Duodenal mucosa (tissue), 2 donors: ENCODE results near the gene CFAP251.

Experiments
- H3K27ac ChIP-seq: one replicate; pipeline ENCODE4 v1.7.0; 2013; ENCODE audit warnings: low read depth, low read length
- H3K27me3 ChIP-seq, 2 donors: one replicate each; pipeline ENCODE4 v1.7.0; 2013; ENCODE audit warnings: low read length in 2 of 2, control low read depth in 1 of 2; ENCODE audit not compliant: insufficient read depth in 2 of 2, control insufficient read depth in 1 of 2
- H3K36me3 ChIP-seq, 2 donors: one replicate each; pipeline ENCODE4 v1.7.0; 2013; ENCODE audit warnings: low read length in 2 of 2, control low read depth in 1 of 2; ENCODE audit not compliant: insufficient read depth in 2 of 2, control insufficient read depth in 1 of 2
- H3K4me1 ChIP-seq, 2 donors: one replicate each; pipeline ENCODE4 v1.7.0; 2013; ENCODE audit warnings: low read length in 2 of 2, control low read depth in 1 of 2; ENCODE audit not compliant: insufficient read depth in 2 of 2, control insufficient read depth in 1 of 2
- H3K4me3 ChIP-seq, 2 donors: one replicate each; pipeline ENCODE4 v1.7.0; 2013; ENCODE audit warnings: low read length in 2 of 2, low read depth in 1 of 2
- H3K9ac ChIP-seq, 2 donors: one replicate each; pipeline ENCODE4 v1.7.0; 2013; ENCODE audit warnings: low read length in 2 of 2, low read depth in 1 of 2
- H3K9me3 ChIP-seq, 2 donors: one replicate each; pipeline ENCODE4 v1.7.0; 2013; ENCODE audit warnings: low read length in 2 of 2, control low read depth in 1 of 2; ENCODE audit not compliant: control insufficient read depth in 1 of 2

Gene CFAP251

DNA sequence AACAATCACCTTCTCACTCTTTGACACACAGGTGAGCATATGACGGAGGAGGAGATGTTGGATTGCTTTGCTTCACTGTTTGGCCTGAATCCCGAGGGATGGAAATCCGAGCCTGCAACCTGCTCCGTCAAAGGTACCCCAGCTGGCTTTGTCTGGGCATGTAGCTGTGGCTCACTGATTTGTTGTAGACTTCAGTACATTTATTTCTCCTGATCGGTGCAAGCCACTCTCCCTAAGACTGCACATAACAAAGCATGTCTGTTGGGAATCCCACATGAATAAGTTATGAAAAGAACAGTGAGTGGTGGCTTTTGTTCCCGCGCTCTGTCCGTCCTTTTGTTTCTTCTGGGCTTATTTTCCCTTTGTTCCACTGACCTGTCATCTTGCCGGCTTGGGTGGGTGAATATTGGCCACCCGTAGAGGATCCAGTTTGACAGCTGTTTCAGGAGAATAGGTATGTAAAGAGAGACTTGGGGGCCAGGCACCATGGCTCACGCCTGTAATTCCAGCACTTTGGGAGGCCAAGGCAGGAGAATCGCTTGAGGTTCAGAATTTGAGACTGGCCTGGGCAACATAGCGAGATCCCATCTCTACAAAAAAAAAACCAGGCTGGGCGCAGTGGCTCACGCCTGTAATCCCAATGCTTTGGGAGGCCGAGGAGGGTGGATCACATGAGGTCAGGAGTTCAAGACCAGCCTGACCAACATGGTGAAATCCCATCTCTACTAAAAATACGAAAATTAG lies 83.2 kb downstream of the CFAP251 start:
- no peak overlapping the region for H3K9ac ChIP-seq
- no peaks in the 10 kb centered on the region for H3K36me3 ChIP-seq
- no peak overlapping the region for H3K4me3 ChIP-seq
- no peaks in the 10 kb centered on the region for H3K27me3 ChIP-seq
- no peaks in the 10 kb centered on the region for H3K4me1 ChIP-seq
- no peaks in the 10 kb centered on the region for H3K9me3 ChIP-seq
- H3K27ac ChIP-seq = no peak overlapping the region

DNA sequence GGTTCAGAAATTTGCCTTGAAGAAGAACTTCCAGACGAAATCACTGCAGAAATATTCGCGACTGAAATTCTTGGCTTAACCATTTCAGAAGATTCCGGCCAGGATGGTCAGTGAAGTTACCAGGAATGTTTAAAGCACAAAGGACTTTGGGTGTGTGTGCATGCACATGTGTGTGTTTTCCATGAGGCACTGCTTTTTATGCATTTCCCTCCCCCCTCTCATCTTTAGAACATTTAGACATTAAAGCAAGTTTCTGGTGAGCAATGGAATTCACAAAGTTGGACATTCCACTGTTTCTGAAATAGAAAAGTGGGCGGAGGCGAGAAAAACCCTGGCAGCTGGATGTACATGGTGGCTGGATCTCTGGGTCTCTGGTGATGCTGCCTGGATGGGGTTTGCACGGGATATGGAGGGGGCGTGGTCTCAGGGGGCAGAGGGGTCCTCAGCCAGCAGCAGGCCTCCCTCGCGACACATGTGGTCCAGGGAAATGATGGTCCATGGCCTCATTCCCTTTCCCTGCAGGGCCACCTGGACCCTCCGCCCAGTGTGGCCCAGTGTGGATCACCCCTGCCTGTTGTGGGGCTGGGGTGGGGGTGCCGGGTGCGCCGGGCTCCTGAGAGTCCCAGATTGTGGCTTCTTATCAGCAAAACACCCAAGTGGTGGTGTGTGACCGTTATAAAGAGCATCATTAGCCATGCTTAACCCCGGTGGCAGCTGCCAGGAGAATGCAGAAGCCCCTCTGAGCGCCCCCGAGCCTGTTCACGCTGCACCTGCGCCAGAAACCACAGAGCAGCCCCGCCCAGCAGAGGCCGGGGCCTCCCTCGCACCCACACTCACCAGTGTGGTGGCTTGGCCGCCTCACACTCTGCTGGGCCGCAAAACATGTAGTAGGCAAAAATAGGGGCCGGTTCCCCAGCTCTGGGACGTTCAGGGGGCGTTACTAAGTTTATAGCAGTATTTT lies 85.5 kb downstream of the CFAP251 start:
- Histone ChIP-seq H3K36me3 (no peaks in the 10 kb centered on the region), H3K4me3 (no peak overlapping the region), H3K4me1 (no peaks in the 10 kb centered on the region), H3K27me3 (no peaks in the 10 kb centered on the region), H3K9me3 (no peaks in the 10 kb centered on the region), H3K9ac (no peak overlapping the region), H3K27ac (no peak overlapping the region)

DNA sequence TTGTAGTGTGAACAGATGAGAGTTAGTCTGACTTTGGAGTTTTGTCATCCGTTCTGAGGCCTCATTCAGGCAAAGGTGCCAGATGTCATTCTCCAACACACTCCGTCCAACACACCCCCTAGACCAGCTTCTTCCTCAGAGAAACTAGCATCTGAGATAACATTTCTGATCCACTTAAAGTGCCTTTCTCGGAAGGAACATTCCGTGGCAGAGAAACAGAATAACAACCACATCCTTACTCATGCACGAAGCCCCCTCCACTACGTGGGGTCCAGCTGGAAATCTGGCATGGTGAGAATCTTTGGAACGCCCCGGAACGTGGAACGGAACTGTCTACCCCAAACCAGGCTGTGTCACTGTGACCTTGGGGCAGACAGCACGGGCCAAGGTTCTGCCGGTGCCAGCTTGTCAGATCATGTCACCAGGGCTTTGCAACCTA lies 86.3 kb downstream of the CFAP251 start:
- Histone ChIP-seq H3K27me3 (no peaks in the 10 kb centered on the region), H3K27ac (no peak overlapping the region), H3K9me3 (no peaks in the 10 kb centered on the region), H3K4me3 (no peak overlapping the region), H3K36me3 (no peaks in the 10 kb centered on the region), H3K9ac (no peak overlapping the region), H3K4me1 (no peaks in the 10 kb centered on the region)

DNA sequence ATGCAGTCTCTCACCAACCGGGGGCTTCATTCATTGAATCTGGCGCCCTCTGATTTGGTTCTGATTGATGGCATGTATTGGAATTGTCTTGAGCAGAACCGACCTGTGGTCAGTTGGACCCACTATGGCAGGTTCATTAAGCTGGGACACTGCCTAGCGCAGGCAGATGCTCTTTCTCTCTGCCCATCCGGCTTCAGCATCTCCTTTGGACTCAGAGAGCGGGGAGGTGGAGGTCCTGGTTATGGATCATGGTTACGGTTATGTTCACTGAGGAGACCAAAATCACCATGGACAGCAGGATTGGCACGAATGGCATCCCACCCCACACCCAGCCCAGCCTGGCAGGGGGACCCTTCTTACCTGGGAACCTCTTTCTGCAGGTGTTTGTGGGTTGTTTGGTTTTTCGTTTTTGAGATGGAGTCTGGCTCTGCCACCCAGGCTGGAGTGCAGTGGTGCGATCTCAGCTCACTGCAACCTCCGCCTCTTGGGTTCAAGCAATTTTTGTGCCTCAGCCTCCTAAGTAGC lies 86.9 kb downstream of the CFAP251 start:
- Histone ChIP-seq H3K4me3 (no peak overlapping the region), H3K27ac (no peak overlapping the region), H3K27me3 (no peaks in the 10 kb centered on the region), H3K36me3 (no peaks in the 10 kb centered on the region), H3K4me1 (no peaks in the 10 kb centered on the region), H3K9me3 (no peaks in the 10 kb centered on the region), H3K9ac (no peak overlapping the region)

DNA sequence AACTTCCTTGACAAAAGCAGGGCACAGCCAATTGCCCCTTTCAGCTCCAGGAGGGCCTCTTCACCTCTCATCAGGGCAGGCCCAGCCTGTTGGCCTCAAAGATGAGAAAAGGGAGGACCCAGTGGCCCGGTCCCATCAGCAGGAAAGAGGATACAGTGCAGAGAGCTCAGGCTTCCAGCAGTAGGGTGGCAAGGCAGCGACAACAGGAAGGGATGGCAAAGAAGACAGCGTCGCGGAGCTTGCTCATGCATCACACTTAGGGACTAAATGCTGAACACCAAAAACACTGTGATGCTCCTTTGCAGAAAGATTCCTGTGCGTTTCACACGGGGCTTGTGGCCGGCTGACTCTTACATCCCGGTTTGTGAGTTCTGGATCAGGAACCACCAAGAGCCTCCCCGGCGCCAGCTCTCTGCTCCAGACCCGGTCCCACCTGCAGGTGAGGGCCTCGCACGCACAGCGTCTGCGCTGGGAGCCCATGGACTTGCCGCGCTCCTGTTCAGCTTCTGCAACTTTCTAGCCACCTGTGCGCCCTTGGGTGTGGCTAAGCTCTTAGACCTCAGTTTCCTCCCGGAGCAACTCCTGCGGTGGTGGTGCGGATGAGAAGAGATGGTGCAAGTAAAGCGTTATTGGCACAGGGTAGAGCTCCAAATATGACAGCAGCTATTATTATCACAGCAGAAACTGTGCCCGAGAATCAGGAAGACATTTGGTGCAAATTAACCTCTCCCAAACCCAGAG lies 88.0 kb downstream of the CFAP251 start:
- Histone ChIP-seq H3K9me3 (no peaks in the 10 kb centered on the region), H3K4me1 (no peaks in the 10 kb centered on the region), H3K36me3 (no peaks in the 10 kb centered on the region), H3K4me3 (no peak overlapping the region), H3K27ac (no peak overlapping the region), H3K9ac (no peak overlapping the region), H3K27me3 (no peaks in the 10 kb centered on the region)

DNA sequence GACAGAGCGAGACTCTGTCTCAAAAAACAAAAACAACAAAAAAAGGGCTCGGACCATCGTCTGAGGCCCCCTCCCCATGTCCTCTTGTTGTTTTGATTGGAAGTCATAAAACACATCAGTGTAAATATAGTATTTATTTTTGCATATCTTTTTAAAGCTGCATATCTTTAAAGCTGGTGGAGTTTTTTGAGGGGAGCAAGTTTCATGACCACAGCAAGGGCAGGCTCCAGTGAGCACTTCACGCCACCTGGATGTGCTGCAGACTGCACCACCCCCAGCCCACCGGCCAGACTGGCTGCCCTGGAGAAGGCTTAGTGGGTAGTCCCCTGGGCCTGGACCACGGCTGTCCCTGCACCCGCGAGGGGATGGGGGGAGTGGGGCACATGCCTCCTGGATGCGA lies 91.3 kb downstream of the CFAP251 start:
- Histone ChIP-seq H3K4me3 (no peak overlapping the region), H3K36me3 (no peaks in the 10 kb centered on the region), H3K27me3 (no peaks in the 10 kb centered on the region), H3K4me1 (no peaks in the 10 kb centered on the region), H3K27ac (no peak overlapping the region), H3K9me3 (no peaks in the 10 kb centered on the region), H3K9ac (no peak overlapping the region)

DNA sequence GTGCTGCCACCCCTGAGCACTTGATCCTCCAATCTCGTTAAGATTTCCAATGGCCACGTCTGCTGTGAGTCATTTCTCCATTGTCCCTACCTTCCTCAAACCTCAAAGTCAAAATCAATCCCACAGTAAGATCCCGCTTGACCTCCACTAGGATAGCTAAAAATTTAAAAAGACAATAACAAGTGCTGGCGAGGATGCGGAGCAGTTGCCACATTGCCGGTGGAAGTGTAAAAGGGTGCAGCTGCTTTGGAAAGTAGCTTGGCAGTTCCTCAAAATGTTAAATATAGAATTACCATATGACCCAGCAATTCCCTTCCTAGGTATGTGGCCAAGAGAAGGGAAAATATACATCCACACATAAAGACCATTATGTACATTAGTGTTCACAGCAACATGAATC lies 93.8 kb downstream of the CFAP251 start:
- Histone ChIP-seq H3K9me3 (no peaks in the 10 kb centered on the region), H3K27ac (no peak overlapping the region), H3K9ac (no peak overlapping the region), H3K4me3 (no peak overlapping the region), H3K36me3 (no peaks in the 10 kb centered on the region), H3K27me3 (no peaks in the 10 kb centered on the region), H3K4me1 (no peaks in the 10 kb centered on the region)

DNA sequence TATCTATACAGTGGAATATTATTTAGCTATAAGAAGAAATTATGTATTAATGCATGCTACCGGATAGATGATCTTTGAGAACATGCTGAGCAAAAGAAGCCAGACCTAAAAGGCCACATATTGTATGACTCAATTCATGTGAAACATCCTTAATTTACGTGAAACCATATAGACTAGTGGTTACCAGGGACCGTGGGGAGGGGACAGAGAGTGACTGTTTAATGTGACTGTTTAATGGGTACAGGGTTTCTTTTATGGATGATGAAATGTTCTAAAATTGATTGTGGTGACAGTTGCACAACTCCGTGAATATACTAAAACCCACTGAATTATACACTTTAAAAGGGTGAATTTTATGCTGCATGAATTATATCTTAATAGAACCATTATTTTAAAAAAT lies 94.7 kb downstream of the CFAP251 start:
- no peak overlapping the region for H3K27ac ChIP-seq
- H3K36me3 ChIP-seq = no peaks in the 10 kb centered on the region
- H3K4me3 ChIP-seq = no peak overlapping the region
- H3K27me3 ChIP-seq = no peaks in the 10 kb centered on the region
- H3K9me3 ChIP-seq = peaks cover 0 to 2% of the 10 kb centered on the region in 2 donors
- H3K4me1 ChIP-seq = no peaks in the 10 kb centered on the region
- H3K9ac ChIP-seq = no peak overlapping the region

DNA sequence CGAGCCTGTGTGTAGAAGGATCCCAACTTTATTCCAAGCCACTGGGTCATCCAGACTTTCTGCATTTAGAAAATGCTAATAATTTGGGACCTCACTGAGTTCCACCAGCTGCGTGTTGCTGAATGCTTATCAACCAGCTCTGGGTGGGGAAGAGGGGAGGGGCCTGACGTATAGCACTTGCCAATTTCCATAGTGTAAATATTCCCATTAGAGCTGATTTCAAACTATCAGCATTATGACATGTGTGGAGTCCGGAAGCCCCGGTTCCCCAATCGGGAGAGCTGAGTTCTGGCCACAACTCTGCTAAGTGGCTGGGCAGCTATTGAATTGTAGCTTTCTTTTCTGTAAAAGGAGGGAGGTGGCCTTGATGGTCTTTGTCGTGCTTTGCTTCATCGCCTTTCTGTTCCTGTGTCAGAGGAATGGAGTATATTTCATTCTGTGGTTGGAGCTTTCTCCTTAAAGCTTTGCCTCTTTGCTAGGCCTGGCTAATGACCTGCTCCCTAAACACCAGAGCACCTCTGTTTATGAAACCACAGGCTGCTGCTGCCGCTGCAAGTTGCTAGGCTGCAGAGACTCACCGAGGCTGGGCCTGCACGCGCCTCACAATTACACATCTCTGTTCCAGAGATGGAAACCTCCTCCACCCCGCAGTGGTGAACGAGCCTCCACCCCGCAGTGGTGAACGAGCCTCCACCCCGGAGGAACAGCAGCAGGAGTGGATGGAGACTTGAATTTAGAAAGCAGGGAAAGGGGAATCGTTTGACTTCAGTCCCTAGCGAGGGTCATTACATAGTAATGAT lies 95.6 kb downstream of the CFAP251 start:
- no peak overlapping the region for H3K9ac ChIP-seq
- no peak overlapping the region for H3K27ac ChIP-seq
- no peak overlapping the region for H3K4me3 ChIP-seq
- H3K4me1 ChIP-seq = no peaks in the 10 kb centered on the region
- no peaks in the 10 kb centered on the region for H3K36me3 ChIP-seq
- H3K9me3 ChIP-seq = peaks cover 0 to 3% of the 10 kb centered on the region in 2 donors
- H3K27me3 ChIP-seq = no peaks in the 10 kb centered on the region
